Measurements from ENCODE around the gene ATP6V0C. TPM values are rescaled to one million over a fixed set of nuclear protein-coding genes. Genes with fewer than 3 reads are reported as not detected.

Gene ATP6V0C
- polyA plus RNA-seq (10.6 to 109 TPM (median 11.4 TPM) in 3 replicates), polyA minus RNA-seq (17.6 to 114 TPM (median 20.6 TPM) in 3 replicates)
- 169 TPM for polyA plus RNA-seq (2011; ENCODE audit: low read depth)
- polyA plus RNA-seq (2011; cell fraction: cytosol; rRNA removed): 40.0 and 100 TPM in 2 replicates
- polyA plus RNA-seq (2011; cell fraction: nucleus; rRNA removed): 79.4 and 81.9 TPM in 2 replicates
- 218 and 435 TPM in 2 replicates for polyA plus RNA-seq (2012; ENCODE audit: low replicate concordance)
- 241 TPM for polyA minus RNA-seq (2011; cell fraction: cytosol; rRNA and poly(A)+ RNA removed)
- 36.1 and 43.0 TPM in 2 replicates for polyA minus RNA-seq (2011; cell fraction: nucleus; rRNA and poly(A)+ RNA removed)

- no peak for DNase-seq (ENCODE audit: low read depth, low spot score)
- peaks cover 32% of the 10 kb centered on the region for H3K4me1 ChIP-seq (ENCODE audit: control insufficient read depth, extremely low read depth, insufficient read depth, low read length)
- H3K27ac ChIP-seq (ENCODE audit: control insufficient read depth, insufficient read depth, low read length): peak within 1 kb of the TSS; percentile 69
- TF ChIP-seq CTCF (optimal IDR thresholded peaks at IDR 0.05 in 1 of 3, IDR thresholded peaks at IDR 0.05 in 1 of 3, conservative IDR thresholded peaks at IDR 0.05 in 1 of 3; ENCODE audit: extremely low read depth in 1 of 3, insufficient read depth in 2 of 3, low read length in 3 of 3) (no peak), EZH2 (IDR thresholded peaks at IDR 0.05; ENCODE audit: low read length) (no peak)
- no peaks in the 10 kb centered on the region for H3K27me3 ChIP-seq (ENCODE audit: control insufficient read depth, extremely low read depth, insufficient read depth, low read length)
- FAIRE-seq: no peak
- peaks cover 13% of the 10 kb centered on the region for H3K9me1 ChIP-seq (ENCODE audit: control insufficient read depth, extremely low read depth, insufficient read depth, low read length)
- H3K9me3 ChIP-seq (ENCODE audit: control insufficient read depth, low read depth, low read length): no peaks in the 10 kb centered on the region
- H3K79me2 ChIP-seq (ENCODE audit: control insufficient read depth, insufficient read depth, low read length): peaks cover 47% of the 10 kb centered on the region
- H2AFZ ChIP-seq (ENCODE audit: control insufficient read depth, low read length): peak within 1 kb of the TSS; percentile 63
- dilution Hi-C loops (cut with MboI; ENCODE audit: extremely low pct_ligation_motif_present, low sequenced_read_pairs): no loop called here
- peaks cover 30% of the 10 kb centered on the region for H4K20me1 ChIP-seq (ENCODE audit: control insufficient read depth, extremely low read depth, insufficient read depth, low read length)
- peak within 1 kb of the TSS; percentile 70 to 90 (median 88) for H3K4me3 ChIP-seq (ENCODE audit: control insufficient read depth in 2 of 3, extremely low read depth in 1 of 3, insufficient read depth in 2 of 3, low read depth in 1 of 3, low read length in 3 of 3)
- peak within 1 kb of the TSS; percentile 82 for H3K4me2 ChIP-seq (ENCODE audit: control insufficient read depth, extremely low read depth, insufficient read depth, low read depth, low read length)
- H3K9ac ChIP-seq (ENCODE audit: control insufficient read depth, extremely low read depth, insufficient read depth, low read length): peak within 1 kb of the TSS; percentile 93
- H3K36me3 ChIP-seq (ENCODE audit: control insufficient read depth in 2 of 2, extremely low read depth in 1 of 2, insufficient read depth in 2 of 2, low read length in 2 of 2): peaks cover 1 to 5% of the 10 kb centered on the region in 2 experiments
These were observed at the start of gene ATP6V0C for GRCh38 chr16:2513405-2514332. Gene ATP6V0C (plus strand): TSS chr16:2513952. CDS start chr16:2514104, 152 bp downstream.

GRCh38 chr16:2464333-2464732 lies 49.4 kb upstream of the ATP6V0C start:
- H3K27me3 ChIP-seq (ENCODE audit: control insufficient read depth, extremely low read depth, insufficient read depth, low read length): peaks cover 3% of the 10 kb centered on the region
- no peak overlapping the region for H3K4me3 ChIP-seq (ENCODE audit: control insufficient read depth in 2 of 3, extremely low read depth in 1 of 3, insufficient read depth in 2 of 3, low read depth in 1 of 3, low read length in 3 of 3)
- H3K9me3 ChIP-seq (ENCODE audit: control insufficient read depth, low read depth, low read length): no peaks in the 10 kb centered on the region
- H2AFZ ChIP-seq (ENCODE audit: control insufficient read depth, low read length): no peak overlapping the region
- no peak overlapping the region for H3K9ac ChIP-seq (ENCODE audit: control insufficient read depth, extremely low read depth, insufficient read depth, low read length)
- dilution Hi-C loops (cut with MboI; ENCODE audit: extremely low pct_ligation_motif_present, low sequenced_read_pairs): no loop called here
- no peak overlapping the region for H3K4me2 ChIP-seq (ENCODE audit: control insufficient read depth, extremely low read depth, insufficient read depth, low read depth, low read length)
- H3K79me2 ChIP-seq (ENCODE audit: control insufficient read depth, insufficient read depth, low read length): no peaks in the 10 kb centered on the region
- no peak overlapping the region for H3K27ac ChIP-seq (ENCODE audit: control insufficient read depth, insufficient read depth, low read length)
- peaks cover 12% of the 10 kb centered on the region for H3K4me1 ChIP-seq (ENCODE audit: control insufficient read depth, extremely low read depth, insufficient read depth, low read length)
- no peak for DNase-seq (ENCODE audit: low read depth, low spot score)
- FAIRE-seq: no peak
- H3K9me1 ChIP-seq (ENCODE audit: control insufficient read depth, extremely low read depth, insufficient read depth, low read length): no peaks in the 10 kb centered on the region
- H3K36me3 ChIP-seq (ENCODE audit: control insufficient read depth in 2 of 2, extremely low read depth in 1 of 2, insufficient read depth in 2 of 2, low read length in 2 of 2): no peaks in the 10 kb centered on the region
- TF ChIP-seq CTCF (optimal IDR thresholded peaks at IDR 0.05 in 1 of 3, IDR thresholded peaks at IDR 0.05 in 1 of 3, conservative IDR thresholded peaks at IDR 0.05 in 1 of 3; ENCODE audit: extremely low read depth in 1 of 3, insufficient read depth in 2 of 3, low read length in 3 of 3): no peak
- TF ChIP-seq EZH2 (IDR thresholded peaks at IDR 0.05; ENCODE audit: low read length): no peak
- no peaks in the 10 kb centered on the region for H4K20me1 ChIP-seq (ENCODE audit: control insufficient read depth, extremely low read depth, insufficient read depth, low read length)

Data from keratinocyte (primary cell).